ENCODE measurements around the gene RORC.
A peak's percentile ranks its signal among the peaks of the same experiment; 100 is the strongest.

Gene RORC

GRCh38 chr1:151840421-151840820 is 8.8 kb upstream of the RORC start:
- DNase-seq (ENCODE audit: low read depth) = no peak
- H3K4me3 ChIP-seq (ENCODE audit: low read depth, low read length) = peak overlapping the region; percentile 61
- TF ChIP-seq CTCF (IDR thresholded peaks at IDR 0.05; ENCODE audit: control insufficient read depth, extremely low read depth, insufficient read depth) = no peak

DNA sequence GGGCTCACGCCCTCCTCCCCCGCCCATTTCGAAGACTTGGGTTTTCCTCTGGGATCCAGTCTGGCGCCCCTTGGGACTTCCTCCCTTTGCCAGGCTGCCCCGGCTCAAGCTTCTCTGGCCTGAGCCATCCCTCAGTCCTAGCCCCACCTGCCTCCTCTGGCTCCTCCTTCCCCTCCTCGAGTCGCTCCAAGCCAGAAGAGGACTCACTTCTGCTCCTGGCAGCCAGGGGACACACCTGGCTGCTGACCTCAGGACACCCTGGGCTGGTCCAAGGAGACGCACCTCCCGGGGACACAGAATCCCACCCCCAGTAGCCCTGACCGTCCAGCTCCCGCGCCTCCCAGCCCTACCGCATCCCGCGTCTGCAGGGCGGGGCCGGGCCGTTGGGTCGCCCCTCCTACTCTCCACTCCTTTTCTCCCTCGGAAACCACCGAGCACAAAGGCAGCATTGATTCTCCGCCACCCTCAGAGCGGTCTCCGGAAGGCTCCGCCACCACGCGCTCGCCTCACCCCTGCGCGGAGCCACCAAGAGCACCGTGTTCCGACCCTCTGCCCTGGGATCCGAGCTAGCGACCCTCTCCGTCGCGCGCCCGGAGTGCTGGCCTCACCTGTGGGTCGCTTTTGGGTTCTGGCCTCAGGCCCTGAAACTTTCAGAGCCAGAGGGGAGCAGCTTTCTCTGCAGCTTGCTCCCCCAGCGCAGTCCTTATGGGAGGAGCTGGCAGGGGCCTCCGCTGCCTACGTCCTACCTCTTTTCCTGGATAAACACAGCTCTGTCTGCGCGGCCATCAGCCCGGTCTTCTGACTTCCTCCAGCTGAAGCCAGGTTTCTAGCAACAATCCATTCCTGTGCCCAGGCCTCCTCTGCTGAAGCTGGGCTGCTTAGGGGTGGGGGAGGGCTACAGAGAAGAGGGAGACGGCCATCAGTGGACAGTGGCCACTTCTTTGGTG is 8.1 kb upstream of the RORC start, which contains the start of gene C2CD4D:
TSS of gene C2CD4D (minus strand) at position 364 of the 947 bp plus-strand sequence. CDS start 831 bp downstream, outside the sequence.
- peak within 1 kb of the TSS; percentile 61 for H3K4me3 ChIP-seq (ENCODE audit: low read depth, low read length)
- DNase-seq (ENCODE audit: low read depth) = peak; percentile 79
- peak; percentile 12; the same call in 1 of the 2 replicates for TF ChIP-seq CTCF (IDR thresholded peaks at IDR 0.05; ENCODE audit: control insufficient read depth, extremely low read depth, insufficient read depth)

DNA sequence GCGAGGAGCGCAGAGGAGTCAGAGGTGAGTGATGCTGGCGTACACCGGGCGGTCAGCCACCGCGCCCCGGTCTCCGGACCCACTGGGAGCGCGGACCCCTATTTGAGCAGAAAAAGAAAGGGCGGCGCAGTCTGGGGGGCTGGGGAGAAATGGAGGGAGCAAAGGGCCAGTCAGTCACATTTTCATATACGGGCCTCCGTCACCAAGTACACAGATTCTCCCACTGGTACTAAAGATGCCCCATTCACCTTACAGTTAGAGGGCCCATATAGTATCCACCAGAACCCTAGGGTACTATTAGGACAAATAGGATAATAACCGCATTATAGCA is 7.4 kb upstream of the RORC start:
- DNase-seq (ENCODE audit: low read depth) = no peak
- no peak for TF ChIP-seq CTCF (IDR thresholded peaks at IDR 0.05; ENCODE audit: control insufficient read depth, extremely low read depth, insufficient read depth)
- peak overlapping the region; percentile 61 for H3K4me3 ChIP-seq (ENCODE audit: low read depth, low read length)

DNA sequence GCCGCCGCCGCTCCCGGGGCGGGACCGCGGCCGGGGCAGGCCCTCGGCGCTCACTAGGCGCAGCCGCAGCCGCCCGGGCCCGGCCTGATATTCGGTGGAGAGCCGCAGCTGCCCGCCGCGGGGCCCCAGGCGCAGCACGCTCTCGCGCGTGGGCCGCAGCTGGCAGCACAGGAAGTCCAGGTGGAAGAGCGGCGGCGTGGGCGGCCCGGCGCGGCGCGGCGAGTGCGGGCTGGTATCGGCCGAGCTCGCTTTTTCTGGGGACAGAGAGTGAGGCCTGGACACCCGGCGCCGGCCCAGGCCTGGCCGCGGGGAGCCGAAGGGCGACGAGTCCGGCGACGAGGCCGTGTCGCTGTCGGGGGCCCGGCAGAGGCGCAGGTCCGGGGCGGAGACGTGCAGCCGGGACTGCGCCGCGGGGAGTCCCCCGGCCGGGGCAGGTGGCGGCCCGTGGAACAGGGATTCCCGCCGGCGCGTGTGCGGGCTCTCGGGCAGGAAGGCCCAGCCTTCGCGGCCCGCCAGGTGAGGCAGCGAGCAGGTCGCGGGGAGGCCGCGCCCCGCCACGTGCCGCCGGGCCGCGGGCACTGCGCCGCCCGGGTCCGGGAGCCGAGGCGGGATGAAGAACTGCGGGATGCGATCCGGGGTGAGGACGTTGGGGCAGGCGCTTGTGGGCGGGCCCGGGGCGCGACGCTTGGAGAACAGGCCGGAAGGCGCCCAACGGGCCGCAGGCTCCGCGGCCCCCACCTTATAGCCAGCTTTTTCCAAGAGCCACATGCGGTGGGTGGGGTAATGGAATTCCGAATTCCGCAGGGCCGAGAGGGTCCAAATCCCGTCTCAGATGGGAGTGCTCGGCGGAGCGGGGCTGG is 6.8 kb upstream of the RORC start:
- DNase-seq (ENCODE audit: low read depth) = no peak
- H3K4me3 ChIP-seq (ENCODE audit: low read depth, low read length) = no peak overlapping the region

GRCh38 chr1:151837884-151838221 is 6.3 kb upstream of the RORC start:
- DNase-seq (ENCODE audit: low read depth) = no peak
- no peak overlapping the region for H3K4me3 ChIP-seq (ENCODE audit: low read depth, low read length)
- no peak for TF ChIP-seq CTCF (IDR thresholded peaks at IDR 0.05; ENCODE audit: control insufficient read depth, extremely low read depth, insufficient read depth)

More for the DNA sequence above, 6.8 kb upstream of the RORC start:
- TF ChIP-seq CTCF (IDR thresholded peaks at IDR 0.05; ENCODE audit: control insufficient read depth, extremely low read depth, insufficient read depth) = no peak

GRCh38 chr1:151837197-151837596 is 5.6 kb upstream of the RORC start:
- H3K4me3 ChIP-seq (ENCODE audit: low read depth, low read length) = no peak overlapping the region
- TF ChIP-seq CTCF (IDR thresholded peaks at IDR 0.05; ENCODE audit: control insufficient read depth, extremely low read depth, insufficient read depth) = no peak
- DNase-seq (ENCODE audit: low read depth) = no peak
